Mucosa of descending colon (tissue), 3 donors: ENCODE results near the gene NUP133. TPM values are rescaled to one million over a fixed set of nuclear protein-coding genes. Genes with fewer than 3 reads are reported as not detected.
"Not testable (repeated sequence)": the region's sequence is repeated elsewhere in the genome, so short reads cannot be mapped to it uniquely, and the experiment has no call there.

Experiments
- ATAC-seq: fragments of 200-7000 bp; cut with Tn5 transposase; one replicate; pipeline ENCODE4 v1.9.1; 2020; ENCODE audit warnings: mild to moderate bottlenecking, moderate library complexity
- DNase-seq, 3 donors: peaks; one replicate each; pipeline ENCODE4 v3.0.0-alpha.2; 2020
- H3K36me3 ChIP-seq: fragments of 200-600 bp; one replicate; pipeline ENCODE4 v1.8.0; 2021; ENCODE audit warnings: low read depth, mild to moderate bottlenecking
- H3K4me1 ChIP-seq: fragments of 200-600 bp; one replicate; pipeline ENCODE4 v1.8.0; 2021; ENCODE audit warnings: low read depth, mild to moderate bottlenecking
- H3K4me3 ChIP-seq: fragments of 200-600 bp; one replicate; pipeline ENCODE4 v1.8.0; 2021; ENCODE audit warnings: mild to moderate bottlenecking
- H3K9me3 ChIP-seq: fragments of 200-600 bp; one replicate; pipeline ENCODE4 v1.8.0; 2021; ENCODE audit warnings: mild to moderate bottlenecking
- CTCF ChIP-seq: fragments of 200-600 bp; IDR thresholded peaks from one replicate; pipeline ENCODE4 v1.8.0; 2022; ENCODE audit warnings: antibody characterized with exemption, mild to moderate bottlenecking
- intact Hi-C, 2 donors: fragments of 100-400 bp; cut with DNase I in 1 of 2; cut with micrococcal nuclease in 1 of 2; formaldehyde crosslinking; loops; one replicate each; pipeline versions ENCODE4 v1.11.0 to v1.11.1; 2022; cut with DNase I, micrococcal nuclease
- total RNA-seq, 3 donors: library from RNA; stranded (reverse); fragmentation: NEBNext Ultra II Directional in 2 of 3; extraction: Animal tissue kit (Norgen Biotek cat#: 25700) in 2 of 3; gene quantifications; one replicate each; pipeline versions ENCODE4 v1.2.1 to v1.2.4, GENCODE V29; 2021 to 2023
- donor health status: DM: no; HTN: no; CAD: no; lungs with moderate emphysema.
- donor health status: DM: no; HTN: no; CAD: no.
- donor health status: DM: no; HTN: yes; CAD: no.

NUP133 gene
- total RNA-seq, 3 donors from 2014 or later, result 24.5 to 29.4 (median 26.7) TPM

- Histone ChIP-seq H3K4me3 (no peak overlapping the region), H3K4me1 (no peaks in the 10 kb centered on the region), H3K36me3 (no peaks in the 10 kb centered on the region), H3K9me3 (no peaks in the 10 kb centered on the region)
- intact Hi-C loops, result no loop called here
- no peak for ATAC-seq
- TF ChIP-seq CTCF, result no peak
- DNase-seq, result no peak
Measured at GRCh38 chr1:229397762-229398161, 110.4 kb downstream of the NUP133 start.

GRCh38 chr1:229396585-229397206 lies 111.4 kb downstream of the NUP133 start:
- ATAC-seq (no peak), DNase-seq (no peak)
- Histone ChIP-seq H3K36me3 (no peaks in the 10 kb centered on the region), H3K4me1 (no peaks in the 10 kb centered on the region), H3K9me3 (no peaks in the 10 kb centered on the region), H3K4me3 (no peak overlapping the region)
- intact Hi-C loops, result no loop called here
- TF ChIP-seq CTCF, result no peak

- H3K9me3 ChIP-seq, H3K36me3 ChIP-seq, H3K4me1 ChIP-seq, DNase-seq, H3K4me3 ChIP-seq, intact Hi-C loops, ATAC-seq: not testable (repeated sequence)
Measured at GRCh38 chr1:229394517-229394916, 113.6 kb downstream of the NUP133 start.

- DNase-seq (no peak), ATAC-seq (no peak)
- H3K36me3 ChIP-seq, result no peaks in the 10 kb centered on the region
- TF ChIP-seq CTCF, result no peak
- intact Hi-C loops, result no loop called here
- H3K9me3 ChIP-seq, result no peaks in the 10 kb centered on the region
- H3K4me1 ChIP-seq, result no peaks in the 10 kb centered on the region
- H3K4me3 ChIP-seq, result no peak overlapping the region
Measured at GRCh38 chr1:229392936-229393335, 115.2 kb downstream of the NUP133 start.

Other genes with a start within 250 kb of the NUP133 start
- 10 to 100 TPM; 84.3 to 94.6 (median 88.0) TPM for gene RAB4A, start 237.2 kb downstream of the NUP133 start, total RNA-seq
- gene CCSAP, start 165.3 kb downstream of the NUP133 start, total RNA-seq, result 1 to 10 TPM; 1.6 to 4.2 (median 3.3) TPM
- gene ACTA1, start 74.2 kb downstream of the NUP133 start, total RNA-seq, result 1 to 10 TPM in 2 of 3 donors, not detected in 1; 2.8 to 4.1 TPM
- 10 to 100 TPM; 19.6 to 25.9 (median 22.3) TPM for gene ABCB10, start 50.4 kb upstream of the NUP133 start, total RNA-seq
- gene TAF5L, start 117.8 kb upstream of the NUP133 start, total RNA-seq, result 10 to 100 TPM; 21.1 to 25.1 (median 23.4) TPM
- gene URB2, start 117.9 kb upstream of the NUP133 start, total RNA-seq, result 1 to 10 TPM; 5.5 to 8.3 (median 6.7) TPM